RWPE2 (cell line): ENCODE measurements around the gene ECE2.

Experiments
- ATAC-seq: fragments of 200-7000 bp; cut with Tn5 transposase; 3 replicates; pipeline ENCODE4 v1.9.1; 2021; ENCODE audit warnings: low read depth
- DNase-seq: peaks from one replicate; pipeline ENCODE4 v3.0.0-alpha.2; 2020; ENCODE audit warnings: low spot score
- H3K27ac ChIP-seq: fragments of 450-650 bp; 2 replicates; pipeline ENCODE4 v1.5.1; 2017; ENCODE audit warnings: mild to moderate bottlenecking; ENCODE audit not compliant: poor library complexity, severe bottlenecking
- H3K27me3 ChIP-seq: fragments of 250-450 bp; sonication (Bioruptor Pico); 2 replicates; pipeline ENCODE4 v1.5.1; 2021; ENCODE audit warnings: mild to moderate bottlenecking, moderate library complexity; ENCODE audit not compliant: insufficient read depth, poor library complexity, severe bottlenecking
- H3K36me3 ChIP-seq: fragments of 250-450 bp; sonication (Bioruptor Pico); 2 replicates; pipeline ENCODE4 v1.5.1; 2020; ENCODE audit warnings: low read depth, mild to moderate bottlenecking, moderate library complexity
- H3K4me1 ChIP-seq: fragments of 250-450 bp; sonication (Bioruptor Pico); 2 replicates; pipeline ENCODE4 v1.5.1; 2021; ENCODE audit warnings: mild to moderate bottlenecking, moderate library complexity; ENCODE audit not compliant: insufficient read depth, poor library complexity, severe bottlenecking
- H3K4me3 ChIP-seq: fragments of 250-450 bp; sonication (Bioruptor Pico); 2 replicates; pipeline ENCODE4 v1.5.1; 2021; ENCODE audit warnings: mild to moderate bottlenecking, moderate library complexity; ENCODE audit not compliant: severe bottlenecking
- H3K9me3 ChIP-seq: fragments of 250-450 bp; sonication (Bioruptor Pico); 2 replicates; pipeline ENCODE4 v1.5.1; 2021; ENCODE audit warnings: mild to moderate bottlenecking, moderate library complexity; ENCODE audit not compliant: severe bottlenecking
- CTCF ChIP-seq: fragments of 450-650 bp; IDR thresholded peaks from one replicate; pipeline ENCODE4 v1.5.1; 2017; ENCODE audit warnings: mild to moderate bottlenecking, moderate library complexity; ENCODE audit not compliant: poor library complexity, severe bottlenecking

The ECE2 gene

GRCh38 chr3:184284696-184285095 lies 8.9 kb downstream of the ECE2 start:
- H3K4me1 ChIP-seq = no peaks in the 10 kb centered on the region
- ATAC-seq (peak; percentile 58; the same call in 2 of the 3 replicates), DNase-seq (no peak)
- no peak overlapping the region for H3K4me3 ChIP-seq
- TF ChIP-seq CTCF = peak; percentile 29
- H3K9me3 ChIP-seq = no peaks in the 10 kb centered on the region
- H3K27me3 ChIP-seq = no peaks in the 10 kb centered on the region
- no peak overlapping the region for H3K27ac ChIP-seq
- no peaks in the 10 kb centered on the region for H3K36me3 ChIP-seq

- no peak overlapping the region for H3K4me3 ChIP-seq
- DNase-seq (no peak), ATAC-seq (peak; percentile 73)
Measured at GRCh38 chr3:184289426-184289938, 13.7 kb downstream of the ECE2 start.

GRCh38 chr3:184290331-184290730 lies 14.5 kb downstream of the ECE2 start:
- H3K27ac ChIP-seq = no peak overlapping the region
- no peaks in the 10 kb centered on the region for H3K27me3 ChIP-seq
- no peaks in the 10 kb centered on the region for H3K9me3 ChIP-seq
- no peaks in the 10 kb centered on the region for H3K36me3 ChIP-seq
- DNase-seq (no peak), ATAC-seq (no peak)
- TF ChIP-seq CTCF = no peak
- no peaks in the 10 kb centered on the region for H3K4me1 ChIP-seq
- no peak overlapping the region for H3K4me3 ChIP-seq

More at GRCh38 chr3:184289426-184289938, 13.7 kb downstream of the ECE2 start:
- Histone ChIP-seq H3K4me1 (no peaks in the 10 kb centered on the region), H3K36me3 (no peaks in the 10 kb centered on the region), H3K27me3 (no peaks in the 10 kb centered on the region), H3K9me3 (no peaks in the 10 kb centered on the region), H3K27ac (no peak overlapping the region)
- peak; percentile 83 for TF ChIP-seq CTCF

GRCh38 chr3:184291044-184291737 lies 15.4 kb downstream of the ECE2 start:
- Histone ChIP-seq H3K27ac (no peak overlapping the region), H3K4me3 (no peak overlapping the region), H3K27me3 (no peaks in the 10 kb centered on the region), H3K36me3 (no peaks in the 10 kb centered on the region), H3K9me3 (no peaks in the 10 kb centered on the region), H3K4me1 (no peaks in the 10 kb centered on the region)
- no peak for DNase-seq
- TF ChIP-seq CTCF = no peak
- no peak for ATAC-seq
